Measurements from ENCODE around the gene PRICKLE1.

Gene PRICKLE1

DNA sequence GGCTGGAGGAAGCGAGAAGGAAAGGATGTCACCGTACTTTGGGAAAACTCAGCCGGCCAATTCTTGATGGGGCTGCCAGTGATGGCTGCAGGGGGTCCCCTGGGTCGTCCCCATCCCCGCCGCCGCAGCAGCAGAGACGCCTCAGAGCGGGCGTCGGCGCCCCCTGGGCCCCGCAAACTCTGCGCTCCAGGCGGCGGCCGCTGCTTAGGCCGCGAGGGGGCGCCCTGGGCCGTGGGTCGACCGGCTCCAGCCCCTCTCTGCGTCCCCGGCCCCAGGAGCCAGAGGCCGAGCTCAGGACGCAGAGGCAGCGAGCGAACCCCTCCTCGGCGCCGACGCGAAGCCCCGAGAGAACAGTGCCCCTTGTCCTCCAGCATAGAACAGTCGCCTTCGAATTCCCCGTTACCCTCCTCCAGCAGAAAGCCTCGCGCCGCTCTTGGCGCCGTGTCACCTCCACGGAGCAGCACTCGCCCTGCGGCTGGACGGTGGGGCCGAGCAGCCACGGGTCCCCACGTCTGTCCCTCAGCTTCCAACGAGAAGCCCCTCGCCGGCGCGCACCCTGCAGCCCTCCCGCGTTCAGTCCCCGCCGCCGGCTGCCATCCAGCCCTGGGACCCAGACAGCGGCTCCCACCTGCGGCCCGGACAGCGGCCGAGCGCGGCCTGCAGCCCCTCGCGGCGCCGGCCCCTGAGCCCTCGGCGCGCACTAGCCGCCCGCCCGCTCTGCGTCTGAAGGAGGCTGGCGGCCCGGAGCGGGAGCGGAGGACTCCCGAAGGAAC, 106.6 kb downstream of the PRICKLE1 start:
- H4K20me1 ChIP-seq: no peaks in the 10 kb centered on the region
- H3K27ac ChIP-seq: peak overlapping the region; percentile 4; the same call in 1 of the 2 replicates
- no peaks in the 10 kb centered on the region for H3K9me3 ChIP-seq
- H3K4me1 ChIP-seq: peaks cover 20% of the 10 kb centered on the region
- peaks cover 40% of the 10 kb centered on the region for H3K27me3 ChIP-seq
- H3K9ac ChIP-seq: peak overlapping the region; percentile 74
- H3K36me3 ChIP-seq: no peaks in the 10 kb centered on the region
- TF ChIP-seq Cebpa-rat (IDR thresholded peaks at IDR 0.05): no peak
- peak overlapping the region; percentile 100 for H3K4me2 ChIP-seq
- peak overlapping the region; percentile 81 for H3K4me3 ChIP-seq

DNA sequence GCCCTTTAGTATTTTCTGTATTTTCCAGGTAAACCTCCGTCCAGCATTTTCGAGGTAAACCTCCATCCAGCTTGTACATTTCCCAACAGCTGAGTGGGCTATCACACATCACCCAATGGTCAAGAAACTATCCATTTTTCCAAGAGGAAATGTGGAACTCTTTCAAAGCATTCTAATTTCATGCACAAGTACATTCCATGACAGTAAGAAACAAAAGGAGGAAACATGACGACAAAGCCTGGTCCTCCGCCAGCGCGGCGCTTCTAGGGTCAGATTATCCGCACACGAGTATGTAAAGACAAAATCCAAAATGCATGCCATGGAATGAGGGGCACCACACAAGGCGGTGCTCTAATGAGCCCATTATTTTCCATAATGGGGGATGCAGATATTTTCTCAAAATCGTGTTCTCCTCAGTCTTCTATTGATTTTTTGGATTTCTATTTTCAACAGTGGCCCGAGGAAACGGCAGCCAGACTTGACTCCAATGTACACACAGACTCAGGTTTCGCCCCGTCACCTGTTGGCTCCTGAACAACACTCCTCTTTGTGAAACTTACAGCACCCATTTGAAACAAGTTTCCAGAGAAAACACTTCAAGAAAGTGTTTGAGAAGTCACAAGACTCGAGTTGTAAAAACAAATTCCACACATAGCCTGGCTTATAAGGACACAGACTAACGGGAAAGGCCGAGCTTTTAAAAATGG, 107.4 kb downstream of the PRICKLE1 start:
- TF ChIP-seq Cebpa-rat (IDR thresholded peaks at IDR 0.05): no peak
- Histone ChIP-seq H4K20me1 (no peaks in the 10 kb centered on the region), H3K4me1 (peaks cover 20% of the 10 kb centered on the region), H3K36me3 (no peaks in the 10 kb centered on the region), H3K27ac (no peak overlapping the region), H3K9ac (0 out of 2 replicates have a peak overlapping the region, but pooled peaks have one; percentile 74), H3K4me2 (peak overlapping the region; percentile 100), H3K4me3 (peak overlapping the region; percentile 81), H3K27me3 (peaks cover 40% of the 10 kb centered on the region), H3K9me3 (no peaks in the 10 kb centered on the region)

DNA sequence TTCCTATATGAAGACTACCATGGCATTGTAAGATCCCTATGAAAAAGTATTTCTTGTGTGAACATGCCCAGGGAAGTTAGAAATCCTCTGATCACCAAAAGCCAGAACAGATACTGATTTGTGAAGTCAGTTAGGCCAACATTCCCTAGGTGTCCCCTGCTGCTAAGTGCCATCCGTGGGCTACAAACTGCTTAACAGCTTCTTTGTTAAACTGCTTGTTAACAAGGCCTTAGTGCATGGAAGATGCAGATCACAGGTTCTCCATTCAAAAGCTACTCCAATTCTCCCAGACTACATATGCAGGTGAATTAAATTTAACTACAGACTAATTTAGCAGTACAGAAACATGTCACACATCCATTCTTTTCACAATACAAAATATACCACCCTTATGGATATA, 108.2 kb downstream of the PRICKLE1 start:
- Histone ChIP-seq H3K9me3 (no peaks in the 10 kb centered on the region), H3K27ac (no peak overlapping the region), H3K9ac (no peak overlapping the region), H4K20me1 (no peaks in the 10 kb centered on the region), H3K36me3 (no peaks in the 10 kb centered on the region), H3K27me3 (peaks cover 40% of the 10 kb centered on the region), H3K4me3 (no peak overlapping the region), H3K4me1 (peaks cover 20% of the 10 kb centered on the region), H3K4me2 (no peak overlapping the region)
- no peak for TF ChIP-seq Cebpa-rat (IDR thresholded peaks at IDR 0.05)

DNA sequence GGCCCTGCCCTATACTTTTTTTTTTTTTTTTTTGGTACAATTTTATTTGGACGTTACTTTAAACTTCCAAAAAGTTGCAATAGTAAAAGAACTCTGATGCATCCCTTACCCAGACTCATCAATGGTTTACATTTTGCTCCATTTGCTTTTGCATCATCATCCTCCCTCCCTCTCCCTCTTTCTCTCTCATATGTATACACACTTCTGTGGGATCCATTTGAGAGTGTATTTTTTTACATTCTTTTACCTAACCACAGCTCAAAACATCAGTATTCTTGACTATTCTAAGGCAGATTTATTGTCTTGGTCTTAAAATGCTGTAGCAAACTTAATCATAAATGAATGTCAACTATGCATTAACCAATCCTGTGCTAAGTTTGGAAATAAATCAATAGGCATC, 111.6 kb downstream of the PRICKLE1 start:
- no peaks in the 10 kb centered on the region for H4K20me1 ChIP-seq
- 0 out of 2 replicates have a peak, but pooled peaks cover 5% of the 10 kb centered on the region for H3K4me1 ChIP-seq
- no peaks in the 10 kb centered on the region for H3K9me3 ChIP-seq
- no peak for TF ChIP-seq Cebpa-rat (IDR thresholded peaks at IDR 0.05)
- H3K9ac ChIP-seq: no peak overlapping the region
- no peak overlapping the region for H3K4me2 ChIP-seq
- H3K27ac ChIP-seq: no peak overlapping the region
- H3K4me3 ChIP-seq: no peak overlapping the region
- H3K36me3 ChIP-seq: no peaks in the 10 kb centered on the region
- peaks cover 11% of the 10 kb centered on the region; the same call in 1 of the 2 replicates for H3K27me3 ChIP-seq

DNA sequence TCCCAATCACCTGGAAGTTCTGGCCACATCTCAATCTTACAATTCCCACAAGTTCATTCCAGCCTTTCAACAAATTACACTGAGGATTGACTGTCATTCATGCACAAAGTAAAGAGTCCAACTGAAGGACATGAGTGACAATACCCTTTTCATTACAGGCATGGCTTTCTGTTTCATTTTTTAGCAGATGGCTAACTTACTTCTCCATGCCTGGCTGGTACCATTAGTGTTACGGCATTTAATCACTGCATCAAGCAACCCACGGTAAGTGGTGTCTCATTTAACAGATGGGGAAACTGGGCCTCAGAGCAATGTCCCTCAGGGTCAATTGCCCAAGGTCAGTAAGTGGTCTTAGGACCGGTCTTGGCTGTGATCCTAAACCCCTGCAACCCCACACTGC, 114.4 kb downstream of the PRICKLE1 start:
- no peak overlapping the region for H3K27ac ChIP-seq
- H3K9ac ChIP-seq: no peak overlapping the region
- H3K36me3 ChIP-seq: no peaks in the 10 kb centered on the region
- H4K20me1 ChIP-seq: no peaks in the 10 kb centered on the region
- no peaks in the 10 kb centered on the region for H3K9me3 ChIP-seq
- TF ChIP-seq Cebpa-rat (IDR thresholded peaks at IDR 0.05): no peak
- peaks cover 13% of the 10 kb centered on the region for H3K4me1 ChIP-seq
- H3K4me3 ChIP-seq: no peak overlapping the region
- no peaks in the 10 kb centered on the region for H3K27me3 ChIP-seq
- no peak overlapping the region for H3K4me2 ChIP-seq

DNA sequence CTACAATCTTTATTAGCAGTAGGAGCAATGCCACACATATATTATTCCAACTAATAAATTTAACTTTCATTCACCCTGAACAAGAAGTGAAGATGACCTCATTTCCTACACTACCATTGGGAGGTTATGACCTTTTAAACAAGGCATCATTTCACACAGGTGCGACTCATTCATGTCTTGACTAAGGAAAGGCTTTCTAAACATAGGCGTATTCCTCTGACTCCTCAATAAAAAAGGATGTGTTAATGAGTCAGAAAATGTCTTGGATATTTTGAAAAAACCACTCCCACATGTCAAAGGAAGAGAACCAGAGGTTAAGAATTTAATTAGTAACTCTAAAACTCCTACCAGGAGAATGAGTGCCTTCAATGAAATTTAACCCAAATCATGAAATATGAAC, 115.2 kb downstream of the PRICKLE1 start:
- H3K36me3 ChIP-seq: no peaks in the 10 kb centered on the region
- no peaks in the 10 kb centered on the region for H3K27me3 ChIP-seq
- H3K4me3 ChIP-seq: no peak overlapping the region
- no peaks in the 10 kb centered on the region for H3K9me3 ChIP-seq
- H3K4me1 ChIP-seq: peaks cover 20% of the 10 kb centered on the region
- no peak overlapping the region for H3K27ac ChIP-seq
- no peaks in the 10 kb centered on the region for H4K20me1 ChIP-seq
- no peak overlapping the region for H3K4me2 ChIP-seq
- TF ChIP-seq Cebpa-rat (IDR thresholded peaks at IDR 0.05): no peak
- H3K9ac ChIP-seq: no peak overlapping the region

DNA sequence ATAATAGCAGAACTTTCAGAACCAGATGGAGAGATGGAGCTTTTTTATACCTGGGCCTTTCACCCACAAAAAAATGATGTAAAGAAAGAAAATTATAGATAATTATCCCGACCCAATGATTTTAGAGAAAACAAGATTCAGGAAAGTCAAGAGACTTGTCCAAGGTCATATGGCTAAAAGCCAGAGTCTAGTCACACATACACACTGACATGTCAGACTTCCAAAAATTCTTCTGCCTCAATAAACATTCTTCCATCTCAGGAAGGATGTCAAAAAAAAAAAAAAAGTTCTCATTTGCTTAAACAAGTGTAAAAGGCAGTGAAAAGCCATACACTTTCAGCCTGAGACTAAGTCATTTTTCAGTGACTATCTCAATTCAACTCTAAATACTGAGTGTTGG, 116.0 kb downstream of the PRICKLE1 start:
- Histone ChIP-seq H3K4me3 (no peak overlapping the region), H3K27me3 (no peaks in the 10 kb centered on the region), H3K4me2 (no peak overlapping the region), H3K27ac (no peak overlapping the region), H3K9me3 (no peaks in the 10 kb centered on the region), H4K20me1 (no peaks in the 10 kb centered on the region), H3K36me3 (no peaks in the 10 kb centered on the region), H3K9ac (no peak overlapping the region), H3K4me1 (peaks cover 29% of the 10 kb centered on the region)
- TF ChIP-seq Cebpa-rat (IDR thresholded peaks at IDR 0.05): no peak

DNA sequence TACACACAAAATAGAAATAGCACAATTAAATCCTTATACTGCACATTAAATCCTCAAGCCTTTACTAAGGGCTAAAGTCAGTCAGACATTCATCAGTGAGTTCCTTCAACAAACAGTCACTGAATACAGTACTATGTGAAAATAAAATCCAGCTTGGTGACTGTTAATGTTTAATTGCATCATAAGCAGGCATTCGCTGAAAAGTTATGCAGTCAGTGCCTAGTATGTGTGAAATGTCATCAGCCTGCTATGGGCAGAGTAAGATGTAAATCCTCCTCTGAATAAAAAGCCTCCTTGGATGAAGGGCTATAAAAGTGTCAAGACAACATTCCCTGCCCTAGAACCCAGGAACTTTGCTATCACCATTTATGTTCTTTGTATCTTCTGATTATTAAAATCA, 116.4 kb downstream of the PRICKLE1 start:
- Histone ChIP-seq H3K36me3 (no peaks in the 10 kb centered on the region), H3K27ac (no peak overlapping the region), H3K27me3 (no peaks in the 10 kb centered on the region), H3K4me3 (no peak overlapping the region), H4K20me1 (no peaks in the 10 kb centered on the region), H3K9me3 (no peaks in the 10 kb centered on the region), H3K4me1 (peaks cover 33% of the 10 kb centered on the region), H3K9ac (no peak overlapping the region), H3K4me2 (no peak overlapping the region)
- no peak for TF ChIP-seq Cebpa-rat (IDR thresholded peaks at IDR 0.05)

DNA sequence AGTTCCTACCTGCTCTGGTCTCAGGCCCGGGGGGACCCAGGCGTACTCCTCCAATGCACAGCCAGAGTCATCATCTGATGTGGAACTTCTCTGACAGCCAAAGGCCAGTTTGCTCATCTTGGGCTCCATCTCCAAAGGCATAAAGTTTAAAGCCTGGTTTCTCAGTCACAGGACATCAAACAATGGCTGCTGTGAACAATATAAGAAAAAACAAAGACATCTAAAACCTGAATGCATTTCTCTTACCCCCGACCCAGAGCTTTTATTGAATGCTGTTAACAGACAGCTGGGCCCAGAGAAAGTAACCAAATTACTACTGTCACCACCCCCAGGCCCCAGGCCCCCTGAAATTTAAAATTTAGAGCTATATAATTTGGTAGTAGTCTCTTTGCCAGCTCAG, 117.2 kb downstream of the PRICKLE1 start:
- Histone ChIP-seq H3K36me3 (no peaks in the 10 kb centered on the region), H3K9me3 (no peaks in the 10 kb centered on the region; the same call in 1 of the 2 replicates), H3K4me1 (peaks cover 40% of the 10 kb centered on the region), H3K4me2 (no peak overlapping the region), H3K4me3 (no peak overlapping the region), H4K20me1 (no peaks in the 10 kb centered on the region), H3K27ac (no peak overlapping the region), H3K9ac (no peak overlapping the region), H3K27me3 (no peaks in the 10 kb centered on the region)
- no peak for TF ChIP-seq Cebpa-rat (IDR thresholded peaks at IDR 0.05)

Measured in BLaER1 (cell line).